Endothelial cell of umbilical vein (primary cell): ENCODE measurements around the gene ATG10.

Experiments used
- EZH2 ChIP-seq: IDR thresholded peaks from 2 replicates; pipeline ENCODE4 v1.6.1; 2012; ENCODE audit warnings: borderline replicate concordance, low read depth, mild to moderate bottlenecking, moderate library complexity, low read length, inconsistent platforms; ENCODE audit not compliant: severe bottlenecking
- TF ChIP-seq, protein P1 (sequence below), 2 donors: IDR thresholded peaks; 1 replicate in 1 of 2; 2 replicates in 1 of 2; pipeline ENCODE4 v1.5.1; 2011; ENCODE audit warnings: low read length in 2 of 2, mild to moderate bottlenecking in 2 of 2, moderate library complexity in 2 of 2, control low read depth in 1 of 2, inconsistent platforms in 1 of 2, low read depth in 1 of 2; ENCODE audit not compliant: insufficient read depth in 1 of 2; ENCODE audit errors: extremely low read depth in 1 of 2

GRCh38 chr5:81986126-81986525, 14.3 kb downstream of the ATG10 start:
- TF ChIP-seq EZH2, result no peak
- TF ChIP-seq, protein P1, sequence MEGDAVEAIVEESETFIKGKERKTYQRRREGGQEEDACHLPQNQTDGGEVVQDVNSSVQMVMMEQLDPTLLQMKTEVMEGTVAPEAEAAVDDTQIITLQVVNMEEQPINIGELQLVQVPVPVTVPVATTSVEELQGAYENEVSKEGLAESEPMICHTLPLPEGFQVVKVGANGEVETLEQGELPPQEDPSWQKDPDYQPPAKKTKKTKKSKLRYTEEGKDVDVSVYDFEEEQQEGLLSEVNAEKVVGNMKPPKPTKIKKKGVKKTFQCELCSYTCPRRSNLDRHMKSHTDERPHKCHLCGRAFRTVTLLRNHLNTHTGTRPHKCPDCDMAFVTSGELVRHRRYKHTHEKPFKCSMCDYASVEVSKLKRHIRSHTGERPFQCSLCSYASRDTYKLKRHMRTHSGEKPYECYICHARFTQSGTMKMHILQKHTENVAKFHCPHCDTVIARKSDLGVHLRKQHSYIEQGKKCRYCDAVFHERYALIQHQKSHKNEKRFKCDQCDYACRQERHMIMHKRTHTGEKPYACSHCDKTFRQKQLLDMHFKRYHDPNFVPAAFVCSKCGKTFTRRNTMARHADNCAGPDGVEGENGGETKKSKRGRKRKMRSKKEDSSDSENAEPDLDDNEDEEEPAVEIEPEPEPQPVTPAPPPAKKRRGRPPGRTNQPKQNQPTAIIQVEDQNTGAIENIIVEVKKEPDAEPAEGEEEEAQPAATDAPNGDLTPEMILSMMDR (IDR thresholded peaks at IDR 0.05; ENCODE audit: extremely low read depth in 1 of 2, insufficient read depth in 1 of 2, low read depth in 1 of 2, low read length in 2 of 2), result no peak
